GM19239 (cell line): ENCODE results near the gene STOX2.

Experiments used
- DNase-seq: peaks from one replicate; pipeline ENCODE4 v3.0.0; 2011; ENCODE audit warnings: low spot score; ENCODE audit not compliant: insufficient read length
- FAIRE-seq: peaks from 2 replicates; lab custom pipeline; 2011; peaks lifted over from hg19 to GRCh38; lab: Jason Lieb, UNC

The STOX2 gene

DNA sequence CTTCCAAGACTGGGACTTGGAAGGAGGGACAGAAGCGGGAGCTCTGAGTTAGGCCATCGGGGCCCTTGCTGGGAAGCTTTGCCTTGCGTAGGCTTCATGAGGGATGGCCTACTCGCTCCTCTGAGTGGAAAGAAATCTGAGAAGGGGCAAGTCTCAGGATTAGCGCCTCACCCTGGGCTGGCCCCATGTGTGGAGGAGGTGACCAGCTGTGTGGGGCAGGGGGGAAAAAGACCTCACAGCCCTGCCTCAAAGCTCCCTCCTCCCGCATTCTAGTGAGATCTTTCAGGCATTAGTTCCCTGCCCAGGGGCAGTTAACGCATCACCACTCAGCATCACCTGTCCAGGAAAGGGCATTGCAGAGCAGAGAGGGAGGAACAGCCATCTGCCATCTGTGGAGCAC lies 156.5 kb downstream of the STOX2 start:
- FAIRE-seq (no peak), DNase-seq (no peak)

GRCh38 chr4:184062769-184063168 lies 157.7 kb downstream of the STOX2 start:
- FAIRE-seq: no peak
- no peak for DNase-seq

DNA sequence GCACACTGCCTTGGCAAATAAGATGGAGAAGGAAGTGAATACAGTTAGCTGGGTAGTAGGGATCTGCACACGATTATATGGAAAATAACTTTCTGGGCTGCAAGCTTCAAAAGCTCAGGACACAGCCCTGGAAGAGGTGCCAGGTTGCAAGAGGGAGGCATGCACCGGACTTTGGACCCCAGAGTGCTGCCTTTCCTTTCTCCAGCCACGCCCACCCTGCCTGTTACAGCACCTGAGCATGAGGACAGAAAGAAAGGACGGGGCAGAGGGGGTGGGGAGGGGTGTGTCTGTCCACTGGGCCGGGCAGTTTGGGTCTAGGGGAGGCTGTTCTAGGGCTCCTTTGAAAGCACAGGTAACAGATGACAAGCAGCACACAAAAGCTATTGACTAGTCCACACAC lies 159.8 kb downstream of the STOX2 start:
- FAIRE-seq (no peak), DNase-seq (no peak)

GRCh38 chr4:184066584-184067300 lies 161.6 kb downstream of the STOX2 start:
- DNase-seq: no peak

GRCh38 chr4:184067931-184068554 lies 162.9 kb downstream of the STOX2 start:
- FAIRE-seq: no peak
- no peak for DNase-seq

More at GRCh38 chr4:184066584-184067300, 161.6 kb downstream of the STOX2 start:
- no peak for FAIRE-seq
